SK-N-MC (cell line): ENCODE data around the gene LCOR.

Source experiments
- EZH2 ChIP-seq: fragments of 200-600 bp; sonication (generic); IDR thresholded peaks from one replicate; pipeline ENCODE4 v1.6.1; 2017; ENCODE audit warnings: antibody characterized with exemption
- POLR2AphosphoS5 ChIP-seq: IDR thresholded peaks from 2 replicates; pipeline ENCODE4 v1.6.1; 2012; ENCODE audit warnings: mild to moderate bottlenecking, low read depth, low read length, borderline replicate concordance

- no peak for TF ChIP-seq EZH2
- TF ChIP-seq POLR2AphosphoS5, result no peak
Measured at GRCh38 chr10:96947036-96947435, 114.9 kb downstream of the LCOR start.
